ENCODE measurements around the gene CXCR5. TPM values are rescaled to one million over a fixed set of nuclear protein-coding genes. Genes with fewer than 3 reads are reported as not detected.

CXCR5 gene
- total RNA-seq, 2 experiments from 2014 or later: 18.9 to 21.3 TPM

DNA sequence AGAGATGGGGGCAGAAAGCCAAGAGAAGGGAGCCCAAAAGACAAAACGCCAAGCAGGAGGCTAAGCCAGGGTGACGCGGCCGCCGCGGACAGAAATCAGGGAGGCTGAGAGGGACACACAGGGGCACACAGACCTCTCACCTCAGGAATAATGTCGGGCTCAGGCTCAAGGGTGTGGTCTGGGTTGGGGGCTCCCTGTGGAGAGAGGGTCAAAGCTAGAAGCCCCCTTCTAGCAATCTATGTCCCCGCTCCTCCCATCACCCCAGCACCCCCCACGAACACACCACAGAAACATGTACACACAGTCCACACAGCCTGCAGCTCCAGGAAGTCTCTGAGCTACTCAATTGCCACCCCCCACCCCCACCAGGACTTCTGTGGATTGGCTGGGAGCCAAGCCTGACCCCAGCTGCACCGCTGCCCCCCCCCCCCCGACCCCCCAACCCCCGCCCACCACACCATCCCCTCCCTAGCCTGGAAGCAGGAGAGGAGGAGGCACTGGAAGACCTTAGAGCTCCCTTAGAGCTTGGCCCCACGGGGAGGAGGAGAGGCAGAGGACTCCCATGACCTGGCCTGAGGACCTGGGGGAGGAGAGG is 35.1 kb downstream of the CXCR5 start:
- H3K4me3 Mint-ChIP-seq: peak overlapping the region; percentile 86
- ChIA-PET CTCF (no interaction called here), POLR2A (interaction anchor here (0.5 to 0.7 kb wide), 2 partner anchors 45 to 100 kb away, joined by 3 read pairs; partner anchors contain the start of genes RPS25 and TRAPPC4)
- intact Hi-C loops (cut with DNase I, micrococcal nuclease): no loop called here
- no peaks in the 10 kb centered on the region for H3K27me3 Mint-ChIP-seq
- peak; percentile 50 for DNase-seq
- peaks cover 11% of the 10 kb centered on the region for H3K36me3 Mint-ChIP-seq (ENCODE audit: low read depth)
- H3K4me1 Mint-ChIP-seq: peaks cover 80% of the 10 kb centered on the region
- no peaks in the 10 kb centered on the region for H3K9me3 Mint-ChIP-seq (ENCODE audit: low read depth)
- no peak for ATAC-seq
- peak overlapping the region; percentile 100 for H3K27ac Mint-ChIP-seq

DNA sequence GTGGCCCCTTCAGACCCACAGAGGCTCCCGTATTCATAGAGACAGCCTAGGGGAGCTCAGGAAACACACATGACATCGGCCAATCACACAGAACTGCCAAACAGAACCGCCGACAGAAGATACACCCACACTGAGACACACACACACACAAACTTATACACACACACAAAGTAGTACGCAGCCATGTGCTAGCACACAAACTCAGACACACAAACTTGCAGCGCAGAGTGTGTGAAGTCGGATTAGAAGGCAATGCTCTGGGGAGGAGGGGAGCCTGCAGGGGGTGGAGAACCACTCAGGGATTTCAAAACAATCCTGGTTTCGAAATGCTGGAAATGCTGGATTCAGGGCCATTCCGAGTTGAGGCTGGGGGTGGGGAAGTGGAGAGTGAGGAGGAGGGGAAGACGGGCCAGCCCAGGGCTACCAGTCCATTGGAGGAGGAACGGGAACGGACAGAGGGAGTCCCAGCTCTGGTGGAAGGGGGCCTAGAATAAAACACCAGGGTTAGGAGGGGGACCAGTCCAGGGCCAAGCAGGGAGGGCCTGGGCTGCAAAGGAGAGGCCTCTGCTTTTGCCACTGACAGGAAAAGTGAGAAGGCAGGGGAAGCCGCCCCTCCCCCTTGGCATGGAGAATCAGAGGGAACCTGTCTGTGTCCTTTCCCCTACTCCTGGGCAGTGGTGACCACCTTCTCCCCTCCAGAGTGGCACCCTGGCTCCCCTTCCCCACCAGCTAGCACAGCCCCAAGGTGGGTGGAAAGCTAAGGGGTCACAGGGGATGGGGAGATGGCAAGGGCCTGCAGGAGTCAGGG is 37.6 kb downstream of the CXCR5 start:
- ATAC-seq (no peak), DNase-seq (peak; percentile 46)
- Mint-ChIP-seq H3K27me3 (no peaks in the 10 kb centered on the region), H3K27ac (peak overlapping the region; percentile 95), H3K4me1 (peaks cover 58% of the 10 kb centered on the region), H3K4me3 (peak overlapping the region; percentile 86), H3K9me3 (ENCODE audit: low read depth) (no peaks in the 10 kb centered on the region), H3K36me3 (ENCODE audit: low read depth) (peaks cover 11% of the 10 kb centered on the region)
- intact Hi-C loops (cut with DNase I, micrococcal nuclease): no loop called here
- ChIA-PET POLR2A (interaction anchor here (0.7 to 2.2 kb wide), 3 partner anchors 9 to 136 kb away, joined by 4 to 18 read pairs (median 4); partner anchors contain the start of gene CXCR5), CTCF (interaction anchor here (0.7 to 1.2 kb wide), 2 partner anchors 9 to 55 kb away, joined by 3 to 5 read pairs; no protein-coding TSS in a partner anchor)

DNA sequence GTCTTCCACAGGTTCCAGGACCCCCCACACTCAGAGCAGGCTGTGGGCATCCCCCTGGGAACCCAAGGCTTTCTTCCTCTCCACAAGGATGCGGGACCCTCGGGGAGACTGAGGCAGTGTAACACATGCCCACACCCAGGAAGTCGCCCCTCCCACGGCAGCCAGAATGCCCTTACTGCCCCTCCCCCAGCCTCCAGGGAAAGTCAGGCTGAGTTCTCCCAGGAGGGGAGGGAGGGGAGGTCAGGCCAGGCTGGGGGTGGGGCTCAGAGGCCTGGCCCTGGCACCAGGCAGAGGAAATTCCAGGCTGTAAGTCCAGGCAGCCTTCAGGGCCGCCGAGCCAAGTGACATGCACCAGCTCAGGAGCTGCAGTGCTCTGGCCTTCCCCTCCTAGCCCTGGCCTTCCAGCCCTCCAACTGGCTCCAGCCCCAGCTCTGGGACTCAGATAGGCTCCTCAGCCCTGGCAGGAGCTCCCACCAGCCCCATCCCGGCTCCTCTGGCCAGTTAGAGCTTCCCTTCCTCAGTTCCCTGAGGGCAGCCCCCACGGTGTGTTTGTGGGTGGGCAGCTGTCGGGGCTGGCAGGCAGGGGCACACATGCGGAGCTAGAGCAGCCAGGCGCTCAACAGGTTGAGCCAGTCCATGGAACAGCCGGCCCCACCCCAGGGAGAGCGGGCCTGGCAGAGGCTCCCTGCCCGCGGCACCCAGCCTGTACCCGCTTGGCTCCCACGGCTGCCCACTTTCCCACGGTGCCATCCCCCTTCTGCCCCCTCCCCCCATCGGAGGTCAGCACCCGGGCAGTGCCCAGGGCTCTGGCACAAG is 38.4 kb downstream of the CXCR5 start:
- no peak for ATAC-seq
- H3K9me3 Mint-ChIP-seq (ENCODE audit: low read depth): no peaks in the 10 kb centered on the region
- H3K27ac Mint-ChIP-seq: peak overlapping the region; percentile 95
- peaks cover 11% of the 10 kb centered on the region for H3K36me3 Mint-ChIP-seq (ENCODE audit: low read depth)
- ChIA-PET POLR2A (interaction anchor here (0.7 to 2.2 kb wide), 3 partner anchors 10 to 132 kb away, joined by 4 to 18 read pairs (median 10); partner anchors contain the start of genes CXCR5 and DDX6), CTCF (interaction anchor here (0.6 to 2.8 kb wide), 8 partner anchors 9 to 175 kb away, joined by 3 to 9 read pairs (median 4); no protein-coding TSS in a partner anchor)
- peak overlapping the region; percentile 86 for H3K4me3 Mint-ChIP-seq
- no peaks in the 10 kb centered on the region for H3K27me3 Mint-ChIP-seq
- intact Hi-C loops (cut with DNase I, micrococcal nuclease): no loop called here
- H3K4me1 Mint-ChIP-seq: peaks cover 58% of the 10 kb centered on the region
- peak; percentile 34 for DNase-seq

DNA sequence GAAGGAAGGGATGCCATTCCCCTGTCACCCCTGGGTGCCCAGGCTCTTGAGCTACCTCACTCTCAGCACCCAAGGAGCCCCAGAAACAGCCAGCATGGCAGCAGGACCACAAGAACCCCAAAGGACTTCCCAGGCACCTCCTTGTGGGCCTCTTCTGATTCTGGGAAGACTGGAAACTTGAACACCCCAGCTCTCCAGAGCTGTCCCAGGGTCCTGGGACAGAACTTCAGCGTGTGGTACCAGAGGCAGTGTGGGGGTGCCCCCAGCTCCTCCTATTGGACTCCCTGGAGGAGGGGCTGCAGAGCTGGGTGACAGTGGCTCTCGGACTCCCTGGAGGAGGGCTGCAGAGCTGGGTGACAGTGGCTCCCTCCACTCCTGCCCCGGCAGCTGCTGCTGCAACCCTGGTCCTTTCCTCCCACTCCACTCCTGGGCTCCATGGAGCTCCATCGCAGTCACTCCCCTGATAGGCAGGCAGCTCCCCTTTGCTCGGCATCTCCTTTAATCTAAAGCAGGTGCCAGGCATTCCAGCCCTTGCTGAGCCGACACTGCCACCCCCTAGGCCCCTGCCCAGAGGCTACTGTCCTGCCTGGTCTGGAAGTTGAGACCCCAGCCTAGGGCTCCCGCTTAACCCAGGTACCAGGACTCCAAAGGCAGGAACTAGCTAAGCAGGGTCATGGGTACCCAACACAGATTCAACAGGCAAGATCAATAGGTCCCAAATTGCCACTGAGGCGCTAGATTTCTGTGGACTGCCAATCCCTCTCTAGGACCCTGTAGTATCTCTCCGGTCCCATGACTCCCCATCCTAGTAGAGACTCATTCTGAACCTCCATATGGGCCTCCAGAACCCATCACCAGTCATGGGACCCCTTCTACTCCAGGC is 39.3 kb downstream of the CXCR5 start:
- H3K4me3 Mint-ChIP-seq: peak overlapping the region; percentile 77
- H3K4me1 Mint-ChIP-seq: peaks cover 58% of the 10 kb centered on the region
- H3K27ac Mint-ChIP-seq: peak overlapping the region; percentile 88
- ATAC-seq (no peak), DNase-seq (peak; percentile 27)
- intact Hi-C loops (cut with DNase I, micrococcal nuclease): no loop called here
- ChIA-PET CTCF (interaction anchor here (0.6 to 2.8 kb wide), 10 partner anchors 8 to 375 kb away, joined by 3 to 9 read pairs (median 4); partner anchors contain the start of gene DDX6), POLR2A (interaction anchor here (1.4 to 2.2 kb wide), 2 partner anchors 10 to 132 kb away, joined by 10 to 18 read pairs; partner anchors contain the start of gene DDX6)
- no peaks in the 10 kb centered on the region for H3K9me3 Mint-ChIP-seq (ENCODE audit: low read depth)
- H3K36me3 Mint-ChIP-seq (ENCODE audit: low read depth): peaks cover 6% of the 10 kb centered on the region
- H3K27me3 Mint-ChIP-seq: no peaks in the 10 kb centered on the region

DNA sequence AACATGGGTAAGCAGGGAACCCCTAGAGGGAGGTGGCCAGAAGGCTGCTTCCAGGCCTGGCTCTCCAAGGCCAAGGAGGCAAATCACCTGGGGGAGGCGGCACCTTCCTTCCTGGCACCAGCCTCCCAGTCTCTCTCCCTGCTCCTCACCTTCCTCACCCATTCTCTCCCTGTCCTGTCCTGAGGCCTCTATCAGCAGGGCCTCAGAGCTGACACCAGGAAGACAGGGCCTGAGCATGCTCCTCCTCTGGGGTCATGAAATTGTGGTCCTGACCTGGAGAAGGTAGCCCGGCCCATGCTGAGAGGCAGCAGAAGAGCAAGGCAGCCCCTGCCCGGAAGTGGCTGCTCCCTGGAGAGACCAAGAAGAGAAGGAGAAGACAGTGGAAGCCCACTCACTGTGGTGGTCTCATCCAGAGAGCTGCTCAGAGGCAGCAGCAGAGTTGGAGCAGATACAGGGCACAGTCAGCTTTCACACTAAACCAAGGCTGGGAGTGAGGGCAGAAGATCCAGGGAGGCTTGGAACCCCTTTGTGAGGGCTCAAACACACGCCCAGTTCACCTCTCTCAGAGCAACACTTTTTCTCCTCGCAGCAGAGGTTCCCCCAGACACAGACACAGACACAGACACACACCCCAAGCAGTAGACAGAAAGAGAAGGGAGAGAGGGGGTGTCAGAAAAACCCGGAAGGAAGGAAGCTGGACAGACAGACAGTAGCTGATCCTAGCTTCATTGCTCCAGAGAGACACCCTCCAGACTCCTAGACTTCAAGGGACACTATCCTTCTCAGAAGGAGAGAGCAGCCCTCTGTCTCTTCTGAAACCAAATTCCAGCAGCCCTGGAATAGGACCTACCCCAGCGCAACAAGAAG is 40.3 kb downstream of the CXCR5 start:
- Mint-ChIP-seq H3K4me3 (peak overlapping the region; percentile 77), H3K27me3 (no peaks in the 10 kb centered on the region), H3K9me3 (ENCODE audit: low read depth) (no peaks in the 10 kb centered on the region), H3K27ac (peak overlapping the region; percentile 88), H3K4me1 (peaks cover 55% of the 10 kb centered on the region), H3K36me3 (ENCODE audit: low read depth) (no peaks in the 10 kb centered on the region)
- peak; percentile 36 for DNase-seq
- ATAC-seq: no peak
- POLR2A ChIA-PET: interaction anchor here (0.6 to 2.2 kb wide), 4 partner anchors 10 to 51 kb away, joined by 3 to 18 read pairs (median 8); no protein-coding TSS in a partner anchor
- intact Hi-C loops (cut with DNase I, micrococcal nuclease): loop anchor here in 1 of 2 experiments (1.0 kb wide), 1 partner anchor 94 kb away; the partner anchor contains the start of genes RPS25 and TRAPPC4
- CTCF ChIA-PET: interaction anchor here (0.6 to 2.8 kb wide), 12 partner anchors 16 to 374 kb away, joined by 3 to 9 read pairs (median 4); partner anchors contain the start of gene DDX6

DNA sequence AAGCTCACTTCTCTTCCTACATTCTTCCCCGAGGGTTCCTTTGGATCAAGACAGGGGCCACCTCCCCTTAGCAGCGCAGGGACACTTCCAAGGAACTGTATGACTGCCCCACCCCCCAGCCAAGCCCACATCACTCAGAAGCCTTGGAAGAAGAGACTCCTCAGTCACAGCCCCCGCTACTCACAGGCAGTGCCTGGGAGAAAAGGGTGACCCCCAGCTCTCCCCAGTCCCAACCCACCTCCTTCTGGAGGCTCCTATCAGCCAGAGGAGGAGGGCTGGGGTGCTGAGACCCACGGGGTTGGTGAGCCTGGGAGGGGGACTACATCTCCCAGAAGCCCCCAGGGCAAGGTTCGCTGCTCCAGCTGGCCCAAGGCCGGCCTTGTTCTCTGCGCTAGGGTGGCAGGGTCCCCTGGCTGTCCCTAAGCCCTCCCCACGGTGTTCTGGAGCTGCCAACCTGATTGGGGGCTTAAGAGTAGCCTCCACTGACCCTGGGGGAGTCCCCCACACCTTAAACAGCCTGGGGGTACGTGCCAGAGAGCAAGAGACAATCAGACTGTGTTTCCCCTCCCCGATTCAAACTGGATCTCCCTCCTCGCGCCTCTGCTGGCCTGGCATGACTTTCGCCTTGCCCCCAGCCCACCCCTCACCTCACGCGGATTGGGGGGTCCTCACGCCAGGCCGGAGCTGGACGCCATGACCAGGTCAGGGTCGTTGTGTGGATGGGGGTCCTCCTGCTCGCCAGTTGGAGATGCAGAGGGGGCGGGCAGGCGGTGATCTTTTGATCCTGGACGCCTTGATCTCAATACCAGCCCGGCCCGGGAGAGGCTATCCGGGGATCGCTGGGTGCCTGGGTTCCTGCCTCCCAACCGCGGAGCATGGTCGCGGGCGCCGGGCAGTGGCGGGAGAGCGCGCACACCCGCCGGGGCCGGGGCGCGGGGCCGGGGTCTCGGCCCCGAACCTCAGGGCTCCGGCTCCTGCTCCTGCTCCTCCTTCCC is 41.2 kb downstream of the CXCR5 start:
- intact Hi-C loops (cut with DNase I, micrococcal nuclease): loop anchor here (1.0 to 5.0 kb wide), 6 partner anchors 92 to 703 kb away; partner anchors contain the start of genes KMT2A (in 2 of the 2), RPS25 (in 2 of the 2), TRAPPC4 (in 2 of the 2) and ATP5MG (in 1 of the 2)
- ATAC-seq: no peak
- H3K4me1 Mint-ChIP-seq: peaks cover 46% of the 10 kb centered on the region

DNA sequence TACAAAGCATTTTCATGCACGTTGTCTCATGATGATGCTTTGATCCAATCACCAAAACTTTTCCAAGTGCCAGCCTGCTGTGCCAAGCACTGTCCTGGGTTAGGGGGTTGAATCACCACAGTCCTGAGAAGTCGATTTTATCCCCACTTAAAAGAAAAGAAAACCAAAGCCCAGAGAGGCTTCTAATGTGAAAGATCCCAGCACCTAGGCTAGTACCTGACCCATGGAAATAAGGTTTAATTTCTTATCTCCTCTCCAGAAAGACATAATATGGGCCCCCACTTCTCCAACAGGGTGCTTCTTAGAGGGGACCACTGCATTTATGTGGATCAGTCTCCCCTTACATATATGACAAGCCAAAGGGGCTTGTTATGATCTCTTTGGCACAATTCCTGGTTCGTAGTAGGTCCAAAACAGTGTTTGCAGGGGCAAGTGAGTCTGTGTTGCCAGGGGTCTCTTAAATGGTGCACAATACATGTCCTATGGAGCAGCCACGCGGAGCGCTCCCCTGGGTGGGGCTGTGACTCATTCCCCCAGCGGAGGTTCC is 43.9 kb downstream of the CXCR5 start:
- CTCF ChIA-PET: interaction anchor here (0.5 to 1.7 kb wide), 4 partner anchors 21 to 246 kb away, joined by 3 to 4 read pairs (median 3); no protein-coding TSS in a partner anchor
- no peaks in the 10 kb centered on the region for H3K27me3 Mint-ChIP-seq
- no peak for ATAC-seq
- H3K4me3 Mint-ChIP-seq: peak overlapping the region; percentile 86
- peaks cover 42% of the 10 kb centered on the region for H3K4me1 Mint-ChIP-seq
- no peaks in the 10 kb centered on the region for H3K9me3 Mint-ChIP-seq (ENCODE audit: low read depth)
- H3K27ac Mint-ChIP-seq: peak overlapping the region; percentile 97
- DNase-seq: no peak
- H3K36me3 Mint-ChIP-seq (ENCODE audit: low read depth): no peaks in the 10 kb centered on the region
- intact Hi-C loops (cut with DNase I, micrococcal nuclease): loop anchor here (1.0 to 5.0 kb wide), 11 partner anchors 15 to 705 kb away; partner anchors contain the start of genes CXCR5 (in 2 of the 2), KMT2A (in 2 of the 2), RPS25 (in 2 of the 2) and TRAPPC4 (in 2 of the 2)
- POLR2A ChIA-PET: interaction anchor here (0.6 kb wide), 2 partner anchors 63 to 163 kb away, joined by 3 to 4 read pairs; no protein-coding TSS in a partner anchor

More for the DNA sequence above, 41.2 kb downstream of the CXCR5 start:
- H3K9me3 Mint-ChIP-seq (ENCODE audit: low read depth): no peaks in the 10 kb centered on the region
- peak overlapping the region; percentile 88 for H3K27ac Mint-ChIP-seq
- ChIA-PET POLR2A (interaction anchor here (0.6 to 2.0 kb wide), 4 partner anchors 11 to 52 kb away, joined by 3 to 26 read pairs (median 8); no protein-coding TSS in a partner anchor), CTCF (interaction anchor here (0.6 to 2.8 kb wide), 14 partner anchors 11 to 235 kb away, joined by 3 to 9 read pairs (median 3); partner anchors contain the start of gene DDX6)
- DNase-seq: peak; percentile 81
- H3K36me3 Mint-ChIP-seq (ENCODE audit: low read depth): no peaks in the 10 kb centered on the region
- peak overlapping the region; percentile 77 for H3K4me3 Mint-ChIP-seq
- no peaks in the 10 kb centered on the region for H3K27me3 Mint-ChIP-seq

All from activated CD4-positive, alpha-beta T cell treated with anti-CD3 and anti-CD28 coated beads for 36 hours (primary cell).